Central memory CD8-positive, alpha-beta T cell (primary cell): Measurements from ENCODE around the gene YIF1A.

Source experiments
- ATAC-seq: fragments of 150-1000 bp; cut with Tn5 transposase; replicated peaks from 2 replicates; pipeline ENCODE4 v1.10.0; 2022; ENCODE audit warnings: mild to moderate bottlenecking, moderate FRiP score, moderate number of reproducible peaks; ENCODE audit not compliant: poor library complexity, severe bottlenecking; ENCODE audit errors: extremely low read depth
- DNase-seq, 2 donors: peaks; one replicate each; pipeline ENCODE4 v3.0.0; 2021; ENCODE audit warnings: low spot score in 2 of 2
- H3K27ac Mint-ChIP-seq: one replicate; pipeline ENCODE4 v1.8.0; 2022; ENCODE audit warnings: low read depth, mild to moderate bottlenecking, moderate library complexity, mixed read lengths
- H3K27me3 Mint-ChIP-seq: one replicate; pipeline ENCODE4 v1.8.0; 2022; ENCODE audit warnings: mixed read lengths
- H3K36me3 Mint-ChIP-seq: one replicate; pipeline ENCODE4 v1.8.0; 2022; ENCODE audit warnings: mild to moderate bottlenecking, moderate library complexity, mixed read lengths; ENCODE audit not compliant: insufficient read depth
- H3K4me1 Mint-ChIP-seq: one replicate; pipeline ENCODE4 v1.8.0; 2022; ENCODE audit warnings: mixed read lengths
- H3K4me3 Mint-ChIP-seq: one replicate; pipeline ENCODE4 v1.8.0; 2022; ENCODE audit warnings: mild to moderate bottlenecking, moderate library complexity, mixed read lengths
- H3K9me3 Mint-ChIP-seq: one replicate; pipeline ENCODE4 v1.8.0; 2022; ENCODE audit warnings: mixed read lengths

Gene YIF1A

DNA sequence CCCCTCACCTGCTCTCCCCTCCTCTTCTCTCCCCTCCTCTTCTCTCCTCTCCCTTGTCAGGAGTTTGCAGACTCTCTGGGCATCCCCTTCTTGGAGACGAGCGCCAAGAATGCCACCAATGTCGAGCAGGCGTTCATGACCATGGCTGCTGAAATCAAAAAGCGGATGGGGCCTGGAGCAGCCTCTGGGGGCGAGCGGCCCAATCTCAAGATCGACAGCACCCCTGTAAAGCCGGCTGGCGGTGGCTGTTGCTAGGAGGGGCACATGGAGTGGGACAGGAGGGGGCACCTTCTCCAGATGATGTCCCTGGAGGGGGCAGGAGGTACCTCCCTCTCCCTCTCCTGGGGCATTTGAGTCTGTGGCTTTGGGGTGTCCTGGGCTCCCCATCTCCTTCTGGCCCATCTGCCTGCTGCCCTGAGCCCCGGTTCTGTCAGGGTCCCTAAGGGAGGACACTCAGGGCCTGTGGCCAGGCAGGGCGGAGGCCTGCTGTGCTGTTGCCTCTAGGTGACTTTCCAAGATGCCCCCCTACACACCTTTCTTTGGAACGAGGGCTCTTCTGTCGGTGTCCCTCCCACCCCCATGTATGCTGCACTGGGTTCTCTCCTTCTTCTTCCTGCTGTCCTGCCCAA, 12.8 kb downstream of the YIF1A start:
- ATAC-seq (no peak), DNase-seq (no peak)
- no peak overlapping the region for H3K4me3 Mint-ChIP-seq
- H3K27ac Mint-ChIP-seq: no peak overlapping the region
- peaks cover 48% of the 10 kb centered on the region for H3K36me3 Mint-ChIP-seq
- H3K4me1 Mint-ChIP-seq: peaks cover 64% of the 10 kb centered on the region
- no peaks in the 10 kb centered on the region for H3K27me3 Mint-ChIP-seq
- no peaks in the 10 kb centered on the region for H3K9me3 Mint-ChIP-seq

DNA sequence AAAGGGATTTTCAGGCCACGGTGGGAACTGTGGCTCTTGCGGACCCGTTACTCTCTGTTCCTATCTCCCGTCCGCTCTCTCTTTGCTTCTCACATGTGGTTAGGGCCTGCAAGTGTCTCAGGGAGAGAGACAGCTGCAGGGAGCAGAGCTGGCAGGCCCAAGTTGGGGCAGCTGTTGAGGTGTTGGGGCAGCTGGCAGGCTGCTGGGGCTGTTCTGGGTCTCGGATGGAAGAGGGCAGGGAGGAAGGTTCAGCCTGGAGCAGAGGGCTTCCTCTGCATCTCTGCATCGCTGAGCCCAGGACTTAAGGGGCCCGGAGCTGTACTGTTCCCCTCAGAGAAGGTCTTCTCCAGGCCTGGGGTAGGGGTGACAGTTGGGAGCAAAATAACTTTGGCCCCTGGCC, 13.5 kb downstream of the YIF1A start:
- H3K36me3 Mint-ChIP-seq: peaks cover 46% of the 10 kb centered on the region
- no peak overlapping the region for H3K4me3 Mint-ChIP-seq
- no peaks in the 10 kb centered on the region for H3K27me3 Mint-ChIP-seq
- DNase-seq: no peak
- peaks cover 66% of the 10 kb centered on the region for H3K4me1 Mint-ChIP-seq
- H3K27ac Mint-ChIP-seq: no peak overlapping the region
- no peak for ATAC-seq
- H3K9me3 Mint-ChIP-seq: no peaks in the 10 kb centered on the region

DNA sequence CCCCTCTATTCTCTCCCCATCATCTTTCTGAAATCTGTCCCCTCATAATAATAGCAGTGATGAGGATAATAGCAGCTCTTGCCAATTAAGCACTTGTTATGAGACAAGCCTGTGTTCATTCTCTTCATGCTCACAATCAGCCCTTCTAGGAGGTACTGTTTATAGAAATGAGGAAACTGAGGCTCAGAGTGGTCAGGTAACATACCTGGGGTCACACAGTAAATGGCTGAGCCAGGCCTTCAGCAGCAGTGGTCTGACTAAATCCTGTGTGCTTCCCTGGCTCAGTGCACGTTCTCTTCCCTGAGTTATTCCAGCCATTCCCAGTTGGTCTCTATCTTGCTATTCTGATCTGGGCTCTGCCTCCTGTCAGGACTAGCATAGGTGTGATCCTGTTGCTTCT, 14.7 kb downstream of the YIF1A start:
- no peaks in the 10 kb centered on the region for H3K27me3 Mint-ChIP-seq
- no peaks in the 10 kb centered on the region for H3K9me3 Mint-ChIP-seq
- ATAC-seq: no peak
- peak overlapping the region; percentile 83 for H3K27ac Mint-ChIP-seq
- DNase-seq: no peak
- H3K36me3 Mint-ChIP-seq: peaks cover 48% of the 10 kb centered on the region
- peak overlapping the region; percentile 62 for H3K4me3 Mint-ChIP-seq
- H3K4me1 Mint-ChIP-seq: peaks cover 69% of the 10 kb centered on the region

DNA sequence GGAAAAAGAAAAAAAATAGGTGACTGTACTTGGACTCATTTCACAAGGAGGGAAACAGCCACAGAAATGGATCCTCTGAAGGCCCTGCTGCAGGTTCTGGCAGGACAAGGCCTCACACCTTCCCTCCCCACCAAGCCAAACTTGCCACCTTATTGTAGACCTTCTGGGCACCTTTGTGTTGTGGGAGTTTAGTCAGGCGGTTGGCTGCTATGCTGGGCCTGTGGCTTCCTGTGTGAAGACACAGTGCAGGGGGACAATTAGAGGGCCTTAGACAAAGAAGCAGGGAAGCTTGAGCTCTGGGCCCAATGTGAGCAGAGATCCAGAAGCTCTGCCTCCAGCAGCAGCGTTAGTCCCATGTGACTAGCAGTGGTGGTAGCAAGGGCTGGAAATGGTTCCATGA, 16.3 kb downstream of the YIF1A start:
- H3K27me3 Mint-ChIP-seq: no peaks in the 10 kb centered on the region
- ATAC-seq (peak; percentile 48), DNase-seq (peak in 1 of 2 donors; percentile 52)
- peaks cover 60% of the 10 kb centered on the region for H3K36me3 Mint-ChIP-seq
- no peaks in the 10 kb centered on the region for H3K9me3 Mint-ChIP-seq
- H3K4me1 Mint-ChIP-seq: peaks cover 71% of the 10 kb centered on the region
- H3K27ac Mint-ChIP-seq: peak overlapping the region; percentile 87
- peak overlapping the region; percentile 62 for H3K4me3 Mint-ChIP-seq

DNA sequence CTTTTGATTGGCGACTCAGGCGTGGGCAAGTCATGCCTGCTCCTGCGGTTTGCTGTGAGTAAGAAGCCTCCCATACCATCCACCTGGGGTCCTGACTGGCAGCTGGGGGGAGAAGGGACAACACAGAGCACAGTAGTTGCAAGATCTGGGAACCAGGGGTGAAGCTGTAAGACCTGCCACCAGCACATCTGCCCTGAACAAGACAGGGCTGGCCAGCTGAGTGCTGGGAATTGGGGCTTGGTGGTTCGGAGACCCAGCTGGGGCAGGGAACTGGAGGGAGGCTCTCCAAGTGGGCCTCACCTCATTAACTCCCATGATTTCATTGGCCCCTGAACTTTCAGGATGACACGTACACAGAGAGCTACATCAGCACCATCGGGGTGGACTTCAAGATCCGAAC, 17.1 kb downstream of the YIF1A start:
- Mint-ChIP-seq H3K27me3 (no peaks in the 10 kb centered on the region), H3K9me3 (no peaks in the 10 kb centered on the region), H3K27ac (peak overlapping the region; percentile 87), H3K4me1 (peaks cover 74% of the 10 kb centered on the region), H3K4me3 (peak overlapping the region; percentile 62), H3K36me3 (peaks cover 58% of the 10 kb centered on the region)
- no peak for DNase-seq
- ATAC-seq: no peak

DNA sequence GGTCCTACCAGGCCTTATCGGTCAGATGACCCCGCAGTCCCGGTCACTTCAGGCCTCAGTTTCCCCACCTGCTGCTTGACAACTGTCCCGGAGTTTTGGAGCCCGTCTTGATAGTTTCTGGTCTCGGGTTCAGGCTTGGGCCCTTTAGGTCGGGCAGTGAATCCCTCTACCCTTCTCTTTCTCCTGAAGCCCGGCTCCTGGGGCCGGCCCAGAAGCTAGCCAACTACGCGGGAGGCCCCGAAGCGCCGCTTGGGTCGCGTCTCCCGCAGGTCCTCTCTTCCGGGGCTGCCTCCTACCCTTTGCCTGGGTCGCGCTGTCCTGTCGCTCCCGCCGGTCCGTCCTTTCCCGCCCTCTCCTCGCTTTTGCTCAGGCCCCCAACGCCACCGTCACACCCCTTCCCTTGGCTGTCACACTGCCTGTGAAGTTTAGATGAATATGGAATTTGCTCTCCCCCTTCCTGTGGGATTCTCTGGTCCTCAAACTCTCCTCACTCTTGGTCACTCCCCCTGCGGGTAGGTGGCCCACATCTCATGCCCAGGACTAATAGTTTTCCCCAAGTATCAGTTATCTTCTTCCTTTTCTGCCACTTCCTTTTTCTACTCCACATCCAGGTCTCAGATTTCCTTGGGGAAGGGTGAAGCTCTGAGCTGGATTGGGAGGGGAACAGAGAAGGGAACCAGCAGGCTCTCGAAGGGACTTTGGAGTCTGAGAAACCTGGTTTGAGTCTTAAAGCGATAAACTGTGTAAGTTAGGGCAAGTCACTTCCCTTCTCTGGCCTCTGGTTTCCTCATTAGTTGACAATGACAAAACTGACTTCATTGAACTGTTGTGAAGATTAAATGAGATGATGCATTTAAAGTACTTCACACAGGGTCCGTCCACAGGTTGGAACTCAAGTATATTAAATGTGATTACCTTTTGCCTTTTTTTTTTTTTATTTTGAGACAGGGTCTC, 19.7 kb downstream of the YIF1A start:
- H3K36me3 Mint-ChIP-seq: peaks cover 47% of the 10 kb centered on the region
- H3K27ac Mint-ChIP-seq: peak overlapping the region; percentile 97
- H3K9me3 Mint-ChIP-seq: no peaks in the 10 kb centered on the region
- ATAC-seq (no peak), DNase-seq (no peak)
- peak overlapping the region; percentile 94 for H3K4me3 Mint-ChIP-seq
- H3K27me3 Mint-ChIP-seq: no peaks in the 10 kb centered on the region
- peaks cover 62% of the 10 kb centered on the region for H3K4me1 Mint-ChIP-seq

DNA sequence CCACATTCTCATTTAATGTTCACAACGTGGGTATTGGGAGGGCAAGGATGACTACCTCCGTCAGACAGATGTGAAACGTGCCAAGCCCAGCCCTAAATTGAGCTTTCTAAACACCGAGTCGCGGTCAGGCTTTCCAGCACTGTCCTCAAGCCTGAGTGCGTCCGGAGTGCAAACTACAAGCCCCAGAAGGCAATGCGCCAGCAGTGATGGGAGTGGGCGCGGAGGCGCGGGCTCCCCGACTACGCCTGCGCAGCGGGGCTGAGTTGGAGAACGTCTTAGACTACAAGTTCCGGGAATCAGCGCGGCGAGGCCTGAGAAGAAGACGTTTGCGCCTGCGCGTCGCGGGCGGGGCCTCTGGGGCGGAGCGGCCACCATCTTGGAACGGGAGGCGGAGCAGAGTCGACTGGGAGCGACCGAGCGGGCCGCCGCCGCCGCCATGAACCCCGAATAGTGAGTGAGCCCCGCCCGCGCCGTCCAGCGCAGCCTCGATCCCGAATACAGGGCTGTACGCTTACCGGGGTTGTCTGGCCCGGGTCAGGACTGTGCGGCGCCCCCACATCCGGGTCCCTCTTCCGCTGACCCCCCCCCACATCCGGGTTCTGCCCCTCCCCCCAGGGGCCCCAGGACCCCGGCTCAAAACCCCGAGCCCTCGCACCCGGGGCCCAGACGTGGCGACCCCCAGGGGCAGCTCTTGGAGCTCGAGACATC, 20.5 kb downstream of the YIF1A start, which contains the start of gene RAB1B:
TSS of gene RAB1B (plus strand) at position 396 of the 708 bp plus-strand sequence. CDS start at position 437, 41 bp downstream.
- H3K4me3 Mint-ChIP-seq: peak within 1 kb of the TSS; percentile 94
- DNase-seq (peak; percentile 99), ATAC-seq (peak; percentile 84)
- peaks cover 47% of the 10 kb centered on the region for H3K36me3 Mint-ChIP-seq
- peaks cover 54% of the 10 kb centered on the region for H3K4me1 Mint-ChIP-seq
- no peaks in the 10 kb centered on the region for H3K9me3 Mint-ChIP-seq
- no peaks in the 10 kb centered on the region for H3K27me3 Mint-ChIP-seq
- H3K27ac Mint-ChIP-seq: peak within 1 kb of the TSS; percentile 97

DNA sequence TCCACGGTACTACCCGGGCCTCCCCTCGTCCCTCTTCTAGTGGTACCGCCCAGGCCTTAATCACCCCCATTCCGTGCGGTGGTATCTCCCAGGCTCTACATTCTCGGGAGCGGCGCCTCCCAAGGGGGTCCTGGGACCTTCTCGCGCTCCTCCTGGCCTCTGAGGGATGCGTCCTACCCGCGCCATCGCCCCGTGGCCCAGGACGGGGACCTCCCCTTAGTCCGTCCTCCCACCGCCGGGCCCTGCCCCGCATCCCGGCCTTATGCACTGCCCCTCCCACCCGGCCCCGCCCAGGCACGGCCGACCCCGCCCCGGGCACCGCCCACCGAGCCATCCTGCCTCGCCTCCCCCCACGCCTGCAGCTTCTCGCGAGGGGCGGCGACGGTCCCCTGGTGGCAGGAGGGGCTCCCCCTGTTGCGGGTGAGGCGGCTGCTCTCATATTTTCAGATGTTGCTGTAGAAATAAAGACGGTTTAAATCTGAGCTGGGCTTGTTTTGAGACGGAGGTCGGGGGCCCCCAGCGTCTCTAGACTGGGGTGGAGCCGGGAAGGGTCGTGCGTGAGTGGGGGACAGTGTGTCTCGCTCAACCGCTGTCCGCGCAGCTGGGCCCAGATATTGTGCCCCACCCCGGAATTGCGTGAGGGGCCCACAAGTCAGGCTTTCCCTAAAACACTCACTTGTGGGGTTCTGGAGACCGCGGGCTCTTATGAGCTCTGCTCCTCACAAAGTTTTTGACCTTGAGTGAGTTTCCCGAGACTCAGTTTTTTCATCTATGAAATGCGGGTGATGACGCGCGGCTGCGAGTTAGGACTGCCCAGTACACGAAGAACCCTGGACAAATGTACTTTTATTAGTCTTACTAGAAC, 21.3 kb downstream of the YIF1A start:
- H3K27me3 Mint-ChIP-seq: no peaks in the 10 kb centered on the region
- ATAC-seq (peak; percentile 59), DNase-seq (peak; percentile 64 to 69)
- peak overlapping the region; percentile 94 for H3K4me3 Mint-ChIP-seq
- no peaks in the 10 kb centered on the region for H3K9me3 Mint-ChIP-seq
- H3K27ac Mint-ChIP-seq: peak overlapping the region; percentile 97
- H3K36me3 Mint-ChIP-seq: peaks cover 47% of the 10 kb centered on the region
- H3K4me1 Mint-ChIP-seq: peaks cover 46% of the 10 kb centered on the region

DNA sequence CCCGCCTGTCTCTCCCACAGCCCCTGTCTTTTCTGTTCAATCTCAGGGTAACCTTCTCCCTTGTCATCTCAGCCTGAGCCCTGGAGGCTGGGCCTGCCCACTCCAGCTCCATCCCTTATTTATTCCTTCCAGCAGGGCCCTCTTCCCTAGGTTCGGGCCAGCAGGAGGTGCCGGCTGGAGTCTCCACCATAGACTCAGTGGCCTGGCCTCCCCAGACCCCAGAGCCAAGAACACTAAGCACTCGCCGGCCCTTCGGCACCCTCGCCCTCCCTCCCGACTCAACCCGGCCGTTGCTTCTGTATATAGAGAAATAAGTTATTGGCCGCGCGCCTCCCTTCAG, 21.9 kb downstream of the YIF1A start:
- DNase-seq: no peak
- peak overlapping the region; percentile 94 for H3K4me3 Mint-ChIP-seq
- no peaks in the 10 kb centered on the region for H3K27me3 Mint-ChIP-seq
- peaks cover 44% of the 10 kb centered on the region for H3K36me3 Mint-ChIP-seq
- H3K4me1 Mint-ChIP-seq: peaks cover 42% of the 10 kb centered on the region
- no peak for ATAC-seq
- peak overlapping the region; percentile 10 for H3K27ac Mint-ChIP-seq
- H3K9me3 Mint-ChIP-seq: no peaks in the 10 kb centered on the region

DNA sequence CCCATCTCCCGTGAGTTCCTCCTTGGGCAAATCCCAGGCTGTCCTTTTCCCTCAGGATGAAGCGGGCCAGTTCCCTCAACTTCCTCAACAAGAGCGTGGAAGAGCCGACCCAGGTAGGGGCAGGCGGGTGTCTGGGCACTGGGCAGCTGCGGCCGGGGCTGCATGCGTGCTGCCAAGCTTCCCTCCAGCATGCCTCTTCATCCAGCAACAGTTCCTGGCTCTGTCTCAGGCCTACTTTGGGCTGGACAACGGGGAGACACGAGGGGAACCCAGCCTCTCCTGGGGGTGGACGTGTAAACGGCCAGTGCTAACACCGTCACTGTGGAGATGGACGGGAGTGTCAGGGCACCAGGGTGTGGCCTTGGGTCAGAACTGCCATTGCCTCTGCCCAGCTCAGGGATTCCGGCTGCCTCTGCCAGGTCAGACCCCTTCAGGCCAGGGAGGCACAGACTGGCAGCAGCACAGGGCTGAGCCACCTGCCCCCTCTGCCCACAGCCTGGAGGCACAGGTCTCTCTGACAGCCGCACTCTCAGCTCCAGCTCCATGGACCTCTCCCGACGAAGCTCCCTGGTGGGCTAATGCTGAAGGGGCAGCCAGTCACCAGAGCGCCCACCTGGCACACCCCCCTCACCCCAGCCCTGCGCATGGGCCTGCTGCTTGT, 22.4 kb downstream of the YIF1A start:
- DNase-seq (no peak), ATAC-seq (no peak)
- H3K4me1 Mint-ChIP-seq: peaks cover 37% of the 10 kb centered on the region
- H3K4me3 Mint-ChIP-seq: no peak overlapping the region
- H3K36me3 Mint-ChIP-seq: peaks cover 40% of the 10 kb centered on the region
- no peaks in the 10 kb centered on the region for H3K9me3 Mint-ChIP-seq
- peak overlapping the region; percentile 10 for H3K27ac Mint-ChIP-seq
- H3K27me3 Mint-ChIP-seq: no peaks in the 10 kb centered on the region

DNA sequence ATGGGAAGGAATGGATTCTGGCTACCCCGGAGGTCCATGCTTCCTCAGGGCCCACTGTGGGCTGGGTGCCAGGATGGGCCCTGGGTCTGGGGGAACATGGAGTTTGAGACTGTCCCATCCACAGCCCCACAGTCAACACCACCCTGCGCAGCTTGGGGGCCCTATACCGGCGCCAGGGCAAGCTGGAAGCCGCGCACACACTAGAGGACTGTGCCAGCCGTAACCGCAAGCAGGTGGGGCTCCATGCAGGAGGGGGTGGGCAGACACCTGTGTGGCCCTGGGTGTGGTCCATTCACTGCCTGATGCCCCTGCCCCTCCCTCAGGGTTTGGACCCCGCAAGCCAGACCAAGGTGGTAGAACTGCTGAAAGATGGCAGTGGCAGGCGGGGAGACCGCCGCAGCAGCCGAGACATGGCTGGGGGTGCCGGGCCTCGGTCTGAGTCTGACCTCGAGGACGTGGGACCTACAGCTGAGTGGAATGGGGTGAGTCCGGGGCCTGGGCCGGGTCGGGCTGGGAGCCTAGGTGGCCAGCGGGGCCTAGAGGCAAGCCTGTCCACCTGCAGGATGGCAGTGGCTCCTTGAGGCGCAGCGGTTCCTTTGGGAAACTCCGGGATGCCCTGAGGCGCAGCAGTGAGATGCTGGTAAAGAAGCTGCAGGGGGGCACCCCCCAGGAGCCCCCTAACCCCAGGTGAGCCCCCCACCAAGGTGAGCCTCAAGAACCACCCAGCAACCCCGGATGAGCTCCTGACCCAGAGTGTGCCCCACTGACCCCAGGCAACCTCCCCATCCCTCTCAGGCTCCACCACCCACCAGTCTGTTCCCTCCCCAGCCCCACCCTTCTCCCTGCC, 23.2 kb downstream of the YIF1A start:
- Mint-ChIP-seq H3K9me3 (no peaks in the 10 kb centered on the region), H3K4me3 (no peak overlapping the region), H3K27ac (no peak overlapping the region), H3K27me3 (no peaks in the 10 kb centered on the region), H3K4me1 (peaks cover 33% of the 10 kb centered on the region), H3K36me3 (peaks cover 40% of the 10 kb centered on the region)
- no peak for DNase-seq
- no peak for ATAC-seq
